Measurements from ENCODE around the gene RTTN. TPM values are rescaled to one million over a fixed set of nuclear protein-coding genes. Genes with fewer than 3 reads are reported as not detected.

Gene RTTN
- total and polyA plus RNA-seq, 9 of the 15 experiments (the other 6 are each of a cell fraction or from before 2014, with no cell fraction given) = 3.1 to 18.3 (median 10.6) TPM

DNA sequence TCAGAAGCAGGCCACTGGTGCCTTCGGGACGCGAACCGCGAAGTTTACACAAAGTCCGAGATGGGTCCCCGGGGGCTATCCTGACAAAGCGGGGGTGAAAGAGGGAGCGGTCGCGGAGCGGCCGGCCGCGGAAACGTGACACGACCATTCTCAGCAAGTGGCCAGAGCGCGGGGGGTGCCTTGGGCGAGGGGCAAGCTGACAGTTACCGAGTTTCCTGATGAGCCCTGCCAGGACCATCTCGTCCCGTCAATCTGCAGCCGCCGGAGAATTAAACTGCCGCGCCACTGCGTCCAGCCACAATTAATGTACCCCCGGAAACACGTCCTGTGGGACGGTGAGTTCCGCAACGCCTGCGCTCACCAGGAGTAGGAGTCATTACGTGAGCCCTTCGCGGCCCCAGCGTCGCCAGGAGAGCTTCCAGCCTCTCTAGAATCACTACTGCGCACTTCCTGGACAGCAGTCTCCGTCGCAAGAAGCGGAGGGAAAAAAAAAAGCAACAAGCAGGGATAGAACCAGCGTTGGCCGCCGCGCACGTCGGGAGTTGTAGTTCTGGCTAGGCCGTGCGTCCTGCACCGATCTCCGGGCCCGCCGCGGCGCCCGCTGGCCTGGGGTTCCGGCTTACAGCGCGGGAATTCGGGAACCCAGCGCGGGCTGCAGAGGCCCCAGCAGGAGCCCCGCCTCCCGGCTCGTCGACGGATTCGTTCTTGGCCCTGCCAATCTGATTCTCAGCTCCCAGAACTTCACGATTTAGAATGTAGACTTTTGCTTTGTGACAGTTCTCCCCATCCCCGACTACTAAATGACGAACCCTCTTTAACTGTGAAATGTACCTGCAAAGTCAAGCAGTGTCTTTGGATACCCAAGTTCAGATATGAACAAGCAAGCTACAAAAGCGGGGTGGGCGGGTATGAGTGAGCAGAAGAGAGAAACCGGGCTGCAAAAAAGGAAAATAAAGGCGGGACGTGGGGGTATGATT is at the start of gene RTTN (continued):
- TF ChIP-seq, protein P1, sequence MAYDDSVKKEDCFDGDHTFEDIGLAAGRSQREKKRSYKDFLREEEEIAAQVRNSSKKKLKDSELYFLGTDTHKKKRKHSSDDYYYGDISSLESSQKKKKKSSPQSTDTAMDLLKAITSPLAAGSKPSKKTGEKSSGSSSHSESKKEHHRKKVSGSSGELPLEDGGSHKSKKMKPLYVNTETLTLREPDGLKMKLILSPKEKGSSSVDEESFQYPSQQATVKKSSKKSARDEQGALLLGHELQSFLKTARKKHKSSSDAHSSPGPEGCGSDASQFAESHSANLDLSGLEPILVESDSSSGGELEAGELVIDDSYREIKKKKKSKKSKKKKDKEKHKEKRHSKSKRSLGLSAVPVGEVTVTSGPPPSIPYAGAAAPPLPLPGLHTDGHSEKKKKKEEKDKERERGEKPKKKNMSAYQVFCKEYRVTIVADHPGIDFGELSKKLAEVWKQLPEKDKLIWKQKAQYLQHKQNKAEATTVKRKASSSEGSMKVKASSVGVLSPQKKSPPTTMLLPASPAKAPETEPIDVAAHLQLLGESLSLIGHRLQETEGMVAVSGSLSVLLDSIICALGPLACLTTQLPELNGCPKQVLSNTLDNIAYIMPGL (CRISPR knock-in tag; IDR thresholded peaks at IDR 0.05) = 0 out of 2 replicates have a peak, but pooled peaks have one; percentile 52
- no peak for TF ChIP-seq ZNF445 (CRISPR knock-in tag; IDR thresholded peaks at IDR 0.05; ENCODE audit: low read depth)
- no peak for TF ChIP-seq ZC3H4 (CRISPR knock-in tag; IDR thresholded peaks at IDR 0.05; ENCODE audit: borderline replicate concordance)
- TF ChIP-seq, protein P2, sequence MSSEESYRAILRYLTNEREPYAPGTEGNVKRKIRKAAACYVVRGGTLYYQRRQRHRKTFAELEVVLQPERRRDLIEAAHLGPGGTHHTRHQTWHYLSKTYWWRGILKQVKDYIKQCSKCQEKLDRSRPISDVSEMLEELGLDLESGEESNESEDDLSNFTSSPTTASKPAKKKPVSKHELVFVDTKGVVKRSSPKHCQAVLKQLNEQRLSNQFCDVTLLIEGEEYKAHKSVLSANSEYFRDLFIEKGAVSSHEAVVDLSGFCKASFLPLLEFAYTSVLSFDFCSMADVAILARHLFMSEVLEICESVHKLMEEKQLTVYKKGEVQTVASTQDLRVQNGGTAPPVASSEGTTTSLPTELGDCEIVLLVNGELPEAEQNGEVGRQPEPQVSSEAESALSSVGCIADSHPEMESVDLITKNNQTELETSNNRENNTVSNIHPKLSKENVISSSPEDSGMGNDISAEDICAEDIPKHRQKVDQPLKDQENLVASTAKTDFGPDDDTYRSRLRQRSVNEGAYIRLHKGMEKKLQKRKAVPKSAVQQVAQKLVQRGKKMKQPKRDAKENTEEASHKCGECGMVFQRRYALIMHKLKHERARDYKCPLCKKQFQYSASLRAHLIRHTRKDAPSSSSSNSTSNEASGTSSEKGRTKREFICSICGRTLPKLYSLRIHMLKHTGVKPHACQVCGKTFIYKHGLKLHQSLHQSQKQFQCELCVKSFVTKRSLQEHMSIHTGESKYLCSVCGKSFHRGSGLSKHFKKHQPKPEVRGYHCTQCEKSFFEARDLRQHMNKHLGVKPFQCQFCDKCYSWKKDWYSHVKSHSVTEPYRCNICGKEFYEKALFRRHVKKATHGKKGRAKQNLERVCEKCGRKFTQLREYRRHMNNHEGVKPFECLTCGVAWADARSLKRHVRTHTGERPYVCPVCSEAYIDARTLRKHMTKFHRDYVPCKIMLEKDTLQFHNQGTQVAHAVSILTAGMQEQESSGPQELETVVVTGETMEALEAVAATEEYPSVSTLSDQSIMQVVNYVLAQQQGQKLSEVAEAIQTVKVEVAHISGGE (CRISPR knock-in tag; IDR thresholded peaks at IDR 0.05) = peak; percentile 95 to 99 (median 99)
- no peak for TF ChIP-seq CCAR2 (IDR thresholded peaks at IDR 0.05; ENCODE audit: low read depth, low read length)
- TF ChIP-seq, protein P3, sequence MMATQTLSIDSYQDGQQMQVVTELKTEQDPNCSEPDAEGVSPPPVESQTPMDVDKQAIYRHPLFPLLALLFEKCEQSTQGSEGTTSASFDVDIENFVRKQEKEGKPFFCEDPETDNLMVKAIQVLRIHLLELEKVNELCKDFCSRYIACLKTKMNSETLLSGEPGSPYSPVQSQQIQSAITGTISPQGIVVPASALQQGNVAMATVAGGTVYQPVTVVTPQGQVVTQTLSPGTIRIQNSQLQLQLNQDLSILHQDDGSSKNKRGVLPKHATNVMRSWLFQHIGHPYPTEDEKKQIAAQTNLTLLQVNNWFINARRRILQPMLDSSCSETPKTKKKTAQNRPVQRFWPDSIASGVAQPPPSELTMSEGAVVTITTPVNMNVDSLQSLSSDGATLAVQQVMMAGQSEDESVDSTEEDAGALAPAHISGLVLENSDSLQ (IDR thresholded peaks at IDR 0.05) = peak; percentile 98
- no peak for TF ChIP-seq FOXA3 (CRISPR knock-in tag; conservative IDR thresholded peaks at IDR 0.05 in 1 of 2, IDR thresholded peaks at IDR 0.05 in 1 of 2)
- TF ChIP-seq, protein P4, sequence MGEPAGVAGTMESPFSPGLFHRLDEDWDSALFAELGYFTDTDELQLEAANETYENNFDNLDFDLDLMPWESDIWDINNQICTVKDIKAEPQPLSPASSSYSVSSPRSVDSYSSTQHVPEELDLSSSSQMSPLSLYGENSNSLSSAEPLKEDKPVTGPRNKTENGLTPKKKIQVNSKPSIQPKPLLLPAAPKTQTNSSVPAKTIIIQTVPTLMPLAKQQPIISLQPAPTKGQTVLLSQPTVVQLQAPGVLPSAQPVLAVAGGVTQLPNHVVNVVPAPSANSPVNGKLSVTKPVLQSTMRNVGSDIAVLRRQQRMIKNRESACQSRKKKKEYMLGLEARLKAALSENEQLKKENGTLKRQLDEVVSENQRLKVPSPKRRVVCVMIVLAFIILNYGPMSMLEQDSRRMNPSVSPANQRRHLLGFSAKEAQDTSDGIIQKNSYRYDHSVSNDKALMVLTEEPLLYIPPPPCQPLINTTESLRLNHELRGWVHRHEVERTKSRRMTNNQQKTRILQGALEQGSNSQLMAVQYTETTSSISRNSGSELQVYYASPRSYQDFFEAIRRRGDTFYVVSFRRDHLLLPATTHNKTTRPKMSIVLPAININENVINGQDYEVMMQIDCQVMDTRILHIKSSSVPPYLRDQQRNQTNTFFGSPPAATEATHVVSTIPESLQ (CRISPR knock-in tag; IDR thresholded peaks at IDR 0.05) = no peak
- TF ChIP-seq, protein P5, sequence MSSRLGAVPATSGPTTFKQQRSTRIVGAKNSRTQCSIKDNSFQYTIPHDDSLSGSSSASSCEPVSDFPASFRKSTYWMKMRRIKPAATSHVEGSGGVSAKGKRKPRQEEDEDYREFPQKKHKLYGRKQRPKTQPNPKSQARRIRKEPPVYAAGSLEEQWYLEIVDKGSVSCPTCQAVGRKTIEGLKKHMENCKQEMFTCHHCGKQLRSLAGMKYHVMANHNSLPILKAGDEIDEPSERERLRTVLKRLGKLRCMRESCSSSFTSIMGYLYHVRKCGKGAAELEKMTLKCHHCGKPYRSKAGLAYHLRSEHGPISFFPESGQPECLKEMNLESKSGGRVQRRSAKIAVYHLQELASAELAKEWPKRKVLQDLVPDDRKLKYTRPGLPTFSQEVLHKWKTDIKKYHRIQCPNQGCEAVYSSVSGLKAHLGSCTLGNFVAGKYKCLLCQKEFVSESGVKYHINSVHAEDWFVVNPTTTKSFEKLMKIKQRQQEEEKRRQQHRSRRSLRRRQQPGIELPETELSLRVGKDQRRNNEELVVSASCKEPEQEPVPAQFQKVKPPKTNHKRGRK (tag; IDR thresholded peaks at IDR 0.05) = no peak
- 0 out of 2 replicates have a peak, but pooled peaks have one; percentile 34 for TF ChIP-seq CBX5 (IDR thresholded peaks at IDR 0.05; ENCODE audit: borderline replicate concordance, low read depth)
- peak; percentile 80; the same call in 1 of the 2 replicates for TF ChIP-seq MTA3 (IDR thresholded peaks at IDR 0.05; ENCODE audit: borderline replicate concordance)
- TF ChIP-seq, protein P6, sequence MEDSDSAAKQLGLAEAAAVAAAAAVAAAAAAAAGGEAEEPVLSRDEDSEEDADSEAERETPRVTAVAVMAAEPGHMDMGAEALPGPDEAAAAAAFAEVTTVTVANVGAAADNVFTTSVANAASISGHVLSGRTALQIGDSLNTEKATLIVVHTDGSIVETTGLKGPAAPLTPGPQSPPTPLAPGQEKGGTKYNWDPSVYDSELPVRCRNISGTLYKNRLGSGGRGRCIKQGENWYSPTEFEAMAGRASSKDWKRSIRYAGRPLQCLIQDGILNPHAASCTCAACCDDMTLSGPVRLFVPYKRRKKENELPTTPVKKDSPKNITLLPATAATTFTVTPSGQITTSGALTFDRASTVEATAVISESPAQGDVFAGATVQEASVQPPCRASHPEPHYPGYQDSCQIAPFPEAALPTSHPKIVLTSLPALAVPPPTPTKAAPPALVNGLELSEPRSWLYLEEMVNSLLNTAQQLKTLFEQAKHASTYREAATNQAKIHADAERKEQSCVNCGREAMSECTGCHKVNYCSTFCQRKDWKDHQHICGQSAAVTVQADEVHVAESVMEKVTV (CRISPR knock-in tag; IDR thresholded peaks at IDR 0.05) = no peak
